Hematopoietic multipotent progenitor cell treated with erythropoietin and hydrocortisone succinate and interleukin-3 and kit ligand, for 17 days (in vitro differentiated cells): ENCODE results near the gene EXD3.
"Not testable (repeated sequence)": the region's sequence is repeated elsewhere in the genome, so short reads cannot be mapped to it uniquely, and the experiment has no call there.

ENCODE experiments used
- DNase-seq: peaks from one replicate; pipeline ENCODE4 v3.0.0-alpha.2; 2015; ENCODE audit warnings: low spot score

Gene EXD3

GRCh38 chr9:137422604-137423513 is at the start of gene EXD3, which contains the start of gene NOXA1:
Gene EXD3, minus strand, starts transcription at chr9:137423162. Its CDS starts 27,805 bp downstream, at chr9:137395357.
Gene NOXA1, plus strand, starts transcription at chr9:137423393. Its CDS starts 137 bp downstream, at chr9:137423530.
- peak; percentile 92 for DNase-seq

- DNase-seq = no peak
Observed at GRCh38 chr9:137470785-137471184, 47.8 kb upstream of the EXD3 start.

GRCh38 chr9:137467896-137468295 is 44.9 kb upstream of the EXD3 start:
- DNase-seq = no peak

- no peak for DNase-seq
Observed at GRCh38 chr9:137467161-137467581, 44.2 kb upstream of the EXD3 start.

GRCh38 chr9:137466389-137467085 is 43.6 kb upstream of the EXD3 start:
- DNase-seq = not testable (repeated sequence)

GRCh38 chr9:137465720-137466388 is 42.9 kb upstream of the EXD3 start:
- no peak for DNase-seq

GRCh38 chr9:137465000-137465719 is 42.2 kb upstream of the EXD3 start:
- DNase-seq = no peak

GRCh38 chr9:137464291-137464999 is 41.5 kb upstream of the EXD3 start:
- no peak for DNase-seq

GRCh38 chr9:137463931-137464290 is 40.9 kb upstream of the EXD3 start:
- DNase-seq = no peak

- DNase-seq = no peak
Observed at GRCh38 chr9:137462986-137463930, 40.3 kb upstream of the EXD3 start.

GRCh38 chr9:137462396-137462985 is 39.5 kb upstream of the EXD3 start:
- no peak for DNase-seq

- DNase-seq = peak; percentile 79
Observed at GRCh38 chr9:137461663-137462395, 38.9 kb upstream of the EXD3 start.

- no peak for DNase-seq
Observed at GRCh38 chr9:137461316-137461662, 38.3 kb upstream of the EXD3 start.

- DNase-seq = no peak
Observed at GRCh38 chr9:137460363-137461315, 37.7 kb upstream of the EXD3 start.

GRCh38 chr9:137459601-137460362 is 36.8 kb upstream of the EXD3 start:
- no peak for DNase-seq

- DNase-seq = peak; percentile 95
Observed at GRCh38 chr9:137459152-137459600, 36.2 kb upstream of the EXD3 start, which contains the start of gene NSMF. Gene NSMF, minus strand, starts transcription at chr9:137459334. Its CDS starts 232 bp downstream, at chr9:137459102.
